Astrocyte of the hippocampus (primary cell): ENCODE measurements around the gene GNG8.

ENCODE experiments used
- DNase-seq: peaks from one replicate; pipeline ENCODE4 v3.0.0; 2011; ENCODE audit warnings: low read depth, low spot score

Gene GNG8

GRCh38 chr19:46618670-46619231, 17.3 kb downstream of the GNG8 start:
- DNase-seq, result no peak

- no peak for DNase-seq
Observed at GRCh38 chr19:46617601-46618000, 18.4 kb downstream of the GNG8 start.

GRCh38 chr19:46616631-46617322, 19.2 kb downstream of the GNG8 start:
- DNase-seq, result peak; percentile 76

- DNase-seq, result no peak
Observed at GRCh38 chr19:46615966-46616365, 20.0 kb downstream of the GNG8 start.

GRCh38 chr19:46614114-46614722, 21.8 kb downstream of the GNG8 start:
- DNase-seq, result peak; percentile 88

GRCh38 chr19:46613525-46613924, 22.5 kb downstream of the GNG8 start:
- DNase-seq, result no peak

GRCh38 chr19:46611776-46612175, 24.2 kb downstream of the GNG8 start:
- DNase-seq, result no peak

- DNase-seq, result peak; percentile 77
Observed at GRCh38 chr19:46610851-46611770, 24.9 kb downstream of the GNG8 start.

GRCh38 chr19:46610413-46610775, 25.6 kb downstream of the GNG8 start:
- DNase-seq, result no peak

- DNase-seq, result no peak
Observed at GRCh38 chr19:46609511-46610412, 26.2 kb downstream of the GNG8 start.

- DNase-seq, result no peak
Observed at GRCh38 chr19:46608581-46609345, 27.2 kb downstream of the GNG8 start.

GRCh38 chr19:46608178-46608577, 27.8 kb downstream of the GNG8 start:
- no peak for DNase-seq

- no peak for DNase-seq
Observed at GRCh38 chr19:46607448-46607841, 28.6 kb downstream of the GNG8 start.

GRCh38 chr19:46606681-46607447, 29.1 kb downstream of the GNG8 start:
- no peak for DNase-seq

- DNase-seq, result no peak
Observed at GRCh38 chr19:46606019-46606418, 30.0 kb downstream of the GNG8 start.

GRCh38 chr19:46605356-46605821, 30.6 kb downstream of the GNG8 start:
- DNase-seq, result no peak

GRCh38 chr19:46604781-46605355, 31.1 kb downstream of the GNG8 start:
- no peak for DNase-seq

GRCh38 chr19:46603752-46604231, 32.2 kb downstream of the GNG8 start:
- no peak for DNase-seq

GRCh38 chr19:46603195-46603637, 32.8 kb downstream of the GNG8 start:
- no peak for DNase-seq
